ENCODE data around the gene KIAA1586.
"Not testable (repeated sequence)": the region's sequence is repeated elsewhere in the genome, so short reads cannot be mapped to it uniquely, and the experiment has no call there.

The KIAA1586 gene

GRCh38 chr6:57046332-57047256 lies at the start of gene KIAA1586:
Gene KIAA1586 (plus strand): TSS chr6:57046693. CDS start chr6:57046756, 63 bp downstream.
- peak; percentile 66 to 73 for DNase-seq (ENCODE audit: low read depth in 2 of 2)

GRCh38 chr6:56999049-56999448 lies 47.4 kb upstream of the KIAA1586 start:
- DNase-seq (ENCODE audit: low read depth in 2 of 2), result no peak

- DNase-seq (ENCODE audit: low read depth in 2 of 2), result not testable (repeated sequence)
These were observed 46.7 kb upstream of the KIAA1586 start for GRCh38 chr6:56999748-57000147.

GRCh38 chr6:57002197-57002596 lies 44.3 kb upstream of the KIAA1586 start:
- DNase-seq (ENCODE audit: low read depth in 2 of 2), result no peak

- no peak for DNase-seq (ENCODE audit: low read depth in 2 of 2)
These were observed 42.2 kb upstream of the KIAA1586 start for GRCh38 chr6:57004292-57004691.

DNA sequence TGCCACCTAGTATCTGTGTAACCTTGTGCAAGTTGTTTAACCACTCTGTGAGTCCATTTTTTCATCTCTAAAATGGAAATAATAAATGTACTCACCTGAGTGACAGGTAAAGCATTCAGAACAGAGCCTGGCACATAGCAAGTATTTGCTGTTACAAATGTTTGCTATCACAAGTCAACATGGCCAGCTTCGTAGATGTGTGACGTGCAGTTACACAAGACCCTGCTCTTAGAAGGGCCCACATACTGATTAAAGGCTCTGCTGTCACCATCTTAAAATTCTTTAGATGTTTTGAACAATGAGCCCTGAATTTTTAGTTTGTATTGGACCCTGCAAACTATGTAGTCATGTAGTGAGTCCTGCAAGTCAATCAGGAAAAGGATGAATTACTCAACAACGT lies 40.4 kb upstream of the KIAA1586 start:
- no peak for DNase-seq (ENCODE audit: low read depth in 2 of 2)

DNA sequence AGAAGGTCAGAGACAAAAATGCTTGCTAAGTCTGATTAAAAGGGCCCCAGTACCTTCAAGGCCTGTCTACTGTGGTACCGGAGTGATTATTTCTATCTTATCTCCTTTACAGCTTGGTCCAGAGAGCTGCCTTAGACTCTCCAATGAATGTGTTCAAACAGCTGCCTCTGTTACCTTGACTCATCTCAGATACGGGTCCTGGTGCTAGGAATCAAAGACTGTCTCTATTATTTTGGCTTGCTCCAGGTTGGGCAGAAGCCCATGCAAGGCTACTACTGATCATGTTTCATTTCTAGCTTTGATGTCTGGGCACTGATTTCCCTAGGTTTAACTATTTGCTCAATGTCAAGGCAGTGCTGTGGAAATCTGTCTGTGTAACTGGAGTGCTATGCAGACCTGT lies 38.4 kb upstream of the KIAA1586 start:
- DNase-seq (ENCODE audit: low read depth in 2 of 2), result not testable (repeated sequence)

- peak; percentile 56 to 57 for DNase-seq (ENCODE audit: low read depth in 2 of 2)
These were observed 33.0 kb upstream of the KIAA1586 start for GRCh38 chr6:57013521-57013926.

GRCh38 chr6:57017069-57017468 lies 29.4 kb upstream of the KIAA1586 start:
- no peak for DNase-seq (ENCODE audit: low read depth in 2 of 2)

GRCh38 chr6:57017841-57018240 lies 28.7 kb upstream of the KIAA1586 start:
- no peak for DNase-seq (ENCODE audit: low read depth in 2 of 2)

DNA sequence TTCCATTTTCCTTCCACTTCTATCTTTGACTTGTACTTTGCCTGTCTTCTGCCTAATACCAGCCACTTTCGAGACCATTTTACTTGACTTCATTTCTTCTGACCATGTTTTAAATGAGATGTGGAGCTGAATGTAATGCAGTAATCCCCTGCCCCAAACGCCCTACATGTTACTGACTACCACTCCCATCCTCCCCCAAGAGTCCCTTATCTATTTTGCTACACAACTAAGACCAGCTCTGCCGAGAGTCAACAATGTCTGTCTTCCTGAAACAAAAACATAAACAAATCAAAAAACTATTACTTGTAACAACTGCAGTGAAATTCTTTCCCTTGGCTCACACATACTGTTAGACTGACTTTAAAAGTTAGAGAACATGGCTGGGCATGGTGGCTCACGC lies 27.1 kb upstream of the KIAA1586 start:
- DNase-seq (ENCODE audit: low read depth in 2 of 2), result no peak

- DNase-seq (ENCODE audit: low read depth in 2 of 2), result peak; percentile 26 to 38
These were observed 25.3 kb upstream of the KIAA1586 start for GRCh38 chr6:57021086-57021720.

GRCh38 chr6:57024321-57024720 lies 22.2 kb upstream of the KIAA1586 start:
- no peak for DNase-seq (ENCODE audit: low read depth in 2 of 2)

- no peak for DNase-seq (ENCODE audit: low read depth in 2 of 2)
These were observed 21.7 kb upstream of the KIAA1586 start for GRCh38 chr6:57024775-57025174.

DNA sequence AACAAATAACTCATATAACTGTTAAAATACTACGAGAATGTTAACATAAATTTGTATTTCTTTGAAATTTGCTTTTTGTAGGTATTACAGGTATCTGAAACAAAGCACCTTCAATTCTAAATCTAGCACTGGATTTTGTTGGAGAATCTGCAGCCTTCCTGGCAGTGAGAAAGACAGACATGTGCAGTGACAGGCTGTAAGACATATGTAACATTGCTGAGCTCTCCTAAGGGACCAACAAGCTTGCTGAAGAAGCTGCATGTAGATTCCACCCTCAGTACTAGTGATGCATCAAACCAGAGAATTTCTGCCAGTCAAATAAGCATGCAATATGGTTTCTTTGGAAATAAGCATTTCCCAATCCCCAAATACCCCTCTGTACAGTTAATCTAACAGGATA lies 20.5 kb upstream of the KIAA1586 start:
- DNase-seq (ENCODE audit: low read depth in 2 of 2), result no peak

DNA sequence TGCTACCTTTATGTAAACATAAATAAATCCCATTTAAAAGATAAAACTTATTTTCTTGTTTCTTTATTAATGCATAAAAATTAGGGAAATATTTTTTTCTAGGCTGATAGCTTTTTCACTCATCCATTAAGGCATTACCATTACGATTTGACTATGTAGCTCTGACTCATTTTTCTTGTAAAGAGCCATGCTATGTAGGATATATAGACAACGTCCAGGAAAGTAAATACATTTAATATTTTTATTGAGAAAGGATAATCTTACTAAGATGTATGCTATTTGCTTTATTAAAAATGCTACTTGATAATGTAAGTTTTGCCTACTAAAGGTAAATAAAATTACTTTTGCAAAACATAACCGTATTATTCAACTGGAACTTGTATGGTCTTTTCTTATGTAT lies 19.2 kb upstream of the KIAA1586 start:
- DNase-seq (ENCODE audit: low read depth in 2 of 2), result no peak

DNA sequence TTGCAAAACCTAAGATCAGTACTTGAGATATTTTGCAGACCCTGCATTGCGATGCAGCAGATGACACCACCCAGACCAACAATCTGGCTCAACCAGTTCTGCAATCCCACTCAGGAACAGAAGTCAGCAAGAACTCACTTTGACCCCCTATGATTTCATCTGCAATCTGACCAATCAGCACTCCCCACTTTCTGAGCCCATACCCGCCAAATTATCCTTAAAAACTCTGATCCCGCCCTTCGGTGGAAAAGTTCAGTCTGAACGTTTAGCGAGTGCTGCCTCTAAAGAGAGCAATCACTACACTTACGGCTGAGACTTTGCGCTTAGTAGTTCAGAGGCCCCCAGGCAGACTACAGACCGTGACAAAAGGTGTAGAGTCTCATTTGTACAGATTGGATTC lies 17.3 kb upstream of the KIAA1586 start:
- no peak for DNase-seq (ENCODE audit: low read depth in 2 of 2)

DNA sequence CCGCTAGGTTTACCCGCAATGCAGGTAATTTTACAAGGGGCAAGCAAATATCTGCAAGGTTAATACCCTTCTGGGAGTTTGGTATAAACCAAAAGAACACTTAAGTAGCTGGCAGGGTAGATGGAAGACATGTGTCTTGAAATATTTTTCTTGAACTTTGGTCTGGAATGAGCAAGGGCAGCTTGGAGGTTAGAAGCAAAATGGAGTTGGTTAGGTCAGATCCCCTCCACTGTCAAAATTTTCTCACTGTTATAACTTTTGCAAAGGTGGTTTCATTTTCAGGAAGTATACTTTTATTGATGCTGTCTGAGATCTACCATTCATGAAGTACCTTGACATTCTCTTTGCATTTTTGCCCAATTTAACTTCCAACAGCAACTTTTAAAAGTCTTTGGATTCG lies 13.3 kb upstream of the KIAA1586 start:
- DNase-seq (ENCODE audit: low read depth in 2 of 2), result no peak

GRCh38 chr6:57035549-57035948 lies 10.9 kb upstream of the KIAA1586 start:
- no peak for DNase-seq (ENCODE audit: low read depth in 2 of 2)

- no peak for DNase-seq (ENCODE audit: low read depth in 2 of 2)
These were observed 7.6 kb upstream of the KIAA1586 start for GRCh38 chr6:57038906-57039305.

DNA sequence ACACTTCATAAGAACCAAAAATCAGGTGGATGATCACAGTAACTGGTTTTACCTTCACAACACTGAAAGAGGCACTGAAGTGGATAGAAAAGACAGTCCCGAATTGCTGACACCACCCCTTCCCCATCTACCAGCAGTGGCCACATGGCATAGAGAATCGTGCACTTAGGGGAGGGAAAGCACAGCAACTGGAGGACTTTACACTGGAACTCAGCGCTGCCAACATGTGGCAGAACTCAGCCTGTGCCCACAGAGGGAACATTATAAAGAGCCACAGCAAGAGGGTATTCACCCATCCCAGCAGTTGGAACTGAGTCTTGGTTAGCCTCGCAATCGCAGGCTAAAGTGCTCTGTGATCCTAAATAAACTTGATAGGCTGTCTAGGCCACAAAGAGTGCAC lies 6.5 kb upstream of the KIAA1586 start:
- no peak for DNase-seq (ENCODE audit: low read depth in 2 of 2)

DNA sequence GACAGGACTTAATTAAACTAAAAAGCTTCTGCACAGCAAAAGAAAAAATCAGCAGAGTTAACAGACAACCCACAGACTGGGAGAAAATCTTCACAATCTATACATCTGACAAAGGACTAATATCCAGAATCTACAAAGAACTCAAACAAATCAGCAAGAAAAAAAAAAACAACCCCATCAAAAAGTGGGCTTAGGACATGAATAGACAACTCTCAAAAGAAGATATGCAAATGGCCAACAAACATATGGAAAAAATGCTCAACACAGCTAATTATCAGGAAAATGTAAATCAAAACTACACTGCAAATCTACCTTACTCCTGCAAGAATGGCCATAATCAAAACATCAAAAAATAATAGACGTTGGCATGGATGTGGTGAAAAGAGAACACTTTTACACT lies 2.4 kb upstream of the KIAA1586 start:
- not testable (repeated sequence) for DNase-seq (ENCODE audit: low read depth in 2 of 2)

GRCh38 chr6:57044568-57044967 lies 1.9 kb upstream of the KIAA1586 start:
- DNase-seq (ENCODE audit: low read depth in 2 of 2), result no peak

Data from fibroblast of skin of left quadriceps (primary cell).